Left ventricle myocardium superior (tissue), 1 donor: Measurements from ENCODE around the gene TIMM10B. TPM values are rescaled to one million over a fixed set of nuclear protein-coding genes. Genes with fewer than 3 reads are reported as not detected.

ENCODE experiments used
- ATAC-seq: fragments of 200-7000 bp; cut with Tn5 transposase; one replicate; pipeline ENCODE4 v1.9.1; 2020; ENCODE audit warnings: mild to moderate bottlenecking, moderate library complexity
- DNase-seq: peaks from one replicate; pipeline ENCODE4 v3.0.0-alpha.2; 2020
- intact Hi-C: fragments of 100-400 bp; cut with micrococcal nuclease; formaldehyde crosslinking; loops from one replicate; pipeline ENCODE4 v1.11.0; 2022
- total RNA-seq: library from RNA; stranded (reverse); fragmentation: NEBNext Ultra II Directional; extraction: Animal tissue kit (Norgen Biotek cat#: 25700); gene quantifications from one replicate; pipeline ENCODE4 v1.2.1, GENCODE V29; 2021
- donor health status: DM: no; HTN: yes; CAD: no; lungs with severe emphysema.

TIMM10B gene
- total RNA-seq, 1 donor from 2014 or later: 17.9 TPM

- DNase-seq: no peak
- no peak for ATAC-seq
- intact Hi-C loops: no loop called here
These were observed 22.2 kb upstream of the TIMM10B start for GRCh38 chr11:6459099-6459450.

- ATAC-seq (peak; percentile 83), DNase-seq (peak; percentile 90)
- intact Hi-C loops: no loop called here
These were observed 12.4 kb upstream of the TIMM10B start for GRCh38 chr11:6468712-6469495.

- DNase-seq (no peak), ATAC-seq (no peak)
These were observed 11.7 kb upstream of the TIMM10B start for GRCh38 chr11:6469599-6469998.

GRCh38 chr11:6472934-6473333 lies 8.4 kb upstream of the TIMM10B start:
- ATAC-seq (no peak), DNase-seq (no peak)
- intact Hi-C loops: no loop called here

More at GRCh38 chr11:6469599-6469998, 11.7 kb upstream of the TIMM10B start:
- intact Hi-C loops: no loop called here

- intact Hi-C loops: no loop called here
- ATAC-seq (peak; percentile 94), DNase-seq (peak; percentile 97)
These were observed 7.6 kb upstream of the TIMM10B start, which contains the start of gene TRIM3 for GRCh38 chr11:6473451-6474412. TSS of gene TRIM3 (minus strand) at chr11:6473941. CDS start at chr11:6465695, 8,246 bp downstream.

GRCh38 chr11:6474413-6474792 lies 6.9 kb upstream of the TIMM10B start:
- intact Hi-C loops: no loop called here
- ATAC-seq (no peak), DNase-seq (no peak)

- no peak for DNase-seq
- intact Hi-C loops: no loop called here
These were observed 6.3 kb upstream of the TIMM10B start for GRCh38 chr11:6474806-6475500.

GRCh38 chr11:6475936-6476335 lies 5.4 kb upstream of the TIMM10B start:
- ATAC-seq (no peak), DNase-seq (no peak)
- intact Hi-C loops: no loop called here

More at GRCh38 chr11:6474806-6475500, 6.3 kb upstream of the TIMM10B start:
- ATAC-seq: no peak

GRCh38 chr11:6476571-6476970 lies 4.7 kb upstream of the TIMM10B start:
- DNase-seq: no peak
- intact Hi-C loops: no loop called here
- ATAC-seq: no peak

GRCh38 chr11:6480299-6480914 lies 894 bp upstream of the TIMM10B start:
- no peak for ATAC-seq
- intact Hi-C loops: no loop called here
- DNase-seq: no peak

GRCh38 chr11:6481924-6482275 lies 599 bp downstream of the TIMM10B start:
- no peak for ATAC-seq
- intact Hi-C loops: no loop called here
- DNase-seq: peak; percentile 27

GRCh38 chr11:6482441-6482840 lies 1.1 kb downstream of the TIMM10B start:
- intact Hi-C loops: no loop called here
- no peak for ATAC-seq
- no peak for DNase-seq

- intact Hi-C loops: no loop called here
- ATAC-seq (no peak), DNase-seq (no peak)
These were observed 1.7 kb downstream of the TIMM10B start for GRCh38 chr11:6483015-6483414.

GRCh38 chr11:6485661-6486060 lies 4.4 kb downstream of the TIMM10B start:
- ATAC-seq (no peak), DNase-seq (no peak)
- intact Hi-C loops: no loop called here

GRCh38 chr11:6486256-6486655 lies 5.0 kb downstream of the TIMM10B start:
- no peak for ATAC-seq

GRCh38 chr11:6486938-6487337 lies 5.6 kb downstream of the TIMM10B start:
- ATAC-seq (no peak), DNase-seq (no peak)
- intact Hi-C loops: no loop called here

More at GRCh38 chr11:6486256-6486655, 5.0 kb downstream of the TIMM10B start:
- intact Hi-C loops: no loop called here
- DNase-seq: no peak

- no peak for ATAC-seq
- no peak for DNase-seq
- intact Hi-C loops: no loop called here
These were observed 7.0 kb downstream of the TIMM10B start for GRCh38 chr11:6488342-6488741.

GRCh38 chr11:6488821-6489220 lies 7.5 kb downstream of the TIMM10B start:
- ATAC-seq (no peak), DNase-seq (no peak)
- intact Hi-C loops: no loop called here

GRCh38 chr11:6489306-6489705 lies 8.0 kb downstream of the TIMM10B start:
- ATAC-seq: no peak
- DNase-seq: no peak
- intact Hi-C loops: no loop called here
